22Rv1 (cell line): ENCODE measurements around the gene SCCPDH.

ENCODE experiments used
- ZFX ChIP-seq: fragments of 450-650 bp; IDR thresholded peaks from 2 replicates; pipeline ENCODE4 v1.6.1; 2017; ENCODE audit warnings: antibody characterized with exemption, borderline replicate concordance
- TF ChIP-seq, protein P1 (sequence below): fragments of 450-650 bp; IDR thresholded peaks from 2 replicates; pipeline ENCODE4 v1.5.1; 2017; ENCODE audit warnings: mild to moderate bottlenecking

DNA sequence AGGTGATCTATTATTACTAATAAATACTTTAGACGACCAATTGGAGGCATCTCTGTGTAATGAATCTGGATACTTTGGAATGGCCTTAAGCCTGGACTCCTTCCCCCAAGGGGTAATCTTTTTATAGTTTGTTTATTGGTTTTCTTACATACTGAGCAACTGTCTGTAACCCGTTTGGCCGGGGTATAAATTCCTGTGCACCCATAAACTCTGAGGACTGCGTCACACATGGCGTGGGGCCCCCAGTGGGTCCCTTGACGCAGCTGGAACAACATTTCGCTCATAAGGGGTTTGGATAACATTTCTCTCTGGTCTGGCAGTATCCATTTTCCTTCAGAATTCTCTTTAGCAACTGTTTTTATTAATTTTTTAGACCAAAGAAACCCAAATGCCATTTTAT lies 26.5 kb downstream of the SCCPDH start:
- TF ChIP-seq, protein P1, sequence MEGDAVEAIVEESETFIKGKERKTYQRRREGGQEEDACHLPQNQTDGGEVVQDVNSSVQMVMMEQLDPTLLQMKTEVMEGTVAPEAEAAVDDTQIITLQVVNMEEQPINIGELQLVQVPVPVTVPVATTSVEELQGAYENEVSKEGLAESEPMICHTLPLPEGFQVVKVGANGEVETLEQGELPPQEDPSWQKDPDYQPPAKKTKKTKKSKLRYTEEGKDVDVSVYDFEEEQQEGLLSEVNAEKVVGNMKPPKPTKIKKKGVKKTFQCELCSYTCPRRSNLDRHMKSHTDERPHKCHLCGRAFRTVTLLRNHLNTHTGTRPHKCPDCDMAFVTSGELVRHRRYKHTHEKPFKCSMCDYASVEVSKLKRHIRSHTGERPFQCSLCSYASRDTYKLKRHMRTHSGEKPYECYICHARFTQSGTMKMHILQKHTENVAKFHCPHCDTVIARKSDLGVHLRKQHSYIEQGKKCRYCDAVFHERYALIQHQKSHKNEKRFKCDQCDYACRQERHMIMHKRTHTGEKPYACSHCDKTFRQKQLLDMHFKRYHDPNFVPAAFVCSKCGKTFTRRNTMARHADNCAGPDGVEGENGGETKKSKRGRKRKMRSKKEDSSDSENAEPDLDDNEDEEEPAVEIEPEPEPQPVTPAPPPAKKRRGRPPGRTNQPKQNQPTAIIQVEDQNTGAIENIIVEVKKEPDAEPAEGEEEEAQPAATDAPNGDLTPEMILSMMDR, result no peak
- no peak for TF ChIP-seq ZFX
